Type B pancreatic cell (in vitro differentiated cells): ENCODE measurements around the gene PASK. TPM values are rescaled to one million over a fixed set of nuclear protein-coding genes. Genes with fewer than 3 reads are reported as not detected.

Source experiments
- DNase-seq: peaks from one replicate; pipeline ENCODE4 v3.0.0; 2021; ENCODE audit warnings: mixed read lengths; ENCODE audit not compliant: unreplicated experiment; ENCODE audit errors: extremely low spot score
- H3K27ac Mint-ChIP-seq: 2 replicates; pipeline ENCODE4 v1.8.0; 2021; ENCODE audit warnings: mild to moderate bottlenecking, mixed read lengths
- H3K27me3 Mint-ChIP-seq: 2 replicates; pipeline ENCODE4 v1.8.0; 2021; ENCODE audit warnings: mixed read lengths
- H3K36me3 Mint-ChIP-seq: 2 replicates; pipeline ENCODE4 v1.8.0; 2021; ENCODE audit warnings: mixed read lengths
- H3K4me1 Mint-ChIP-seq: one replicate; pipeline ENCODE4 v1.8.0; 2021; ENCODE audit warnings: mixed read lengths; ENCODE audit not compliant: unreplicated experiment
- H3K4me3 Mint-ChIP-seq: 2 replicates; pipeline ENCODE4 v1.8.0; 2021; ENCODE audit warnings: mild to moderate bottlenecking, mixed read lengths
- H3K9me3 Mint-ChIP-seq: 2 replicates; pipeline ENCODE4 v1.8.0; 2021; ENCODE audit warnings: mixed read lengths
- CTCF ChIP-seq: fragments of 200-600 bp; sonication (generic); conservative IDR thresholded peaks from 2 replicates; pipeline ENCODE4 v1.5.0; 2021; ENCODE audit warnings: antibody characterized with exemption, mild to moderate bottlenecking
- total RNA-seq: library from RNA; stranded (reverse); gene quantifications from 2 replicates; pipeline ENCODE4 v1.2.1, GENCODE V29; 2021; ENCODE audit warnings: low replicate concordance

The PASK gene
- total RNA-seq, 1 donor from 2014 or later: 50.9 TPM

- no peaks in the 10 kb centered on the region for H3K36me3 Mint-ChIP-seq
- H3K4me3 Mint-ChIP-seq: no peak overlapping the region
- no peaks in the 10 kb centered on the region for H3K4me1 Mint-ChIP-seq
- TF ChIP-seq CTCF: no peak
- H3K9me3 Mint-ChIP-seq: no peaks in the 10 kb centered on the region
- H3K27ac Mint-ChIP-seq: no peak overlapping the region
- DNase-seq: no peak
- no peaks in the 10 kb centered on the region for H3K27me3 Mint-ChIP-seq
Measured at GRCh38 chr2:241189093-241189855, 40.0 kb upstream of the PASK start.

GRCh38 chr2:241188361-241189092 lies 39.3 kb upstream of the PASK start, which contains the start of gene ANO7:
TSS of gene ANO7 (plus strand) at chr2:241188677. CDS start at chr2:241190064, 1,387 bp downstream.
- Mint-ChIP-seq H3K27me3 (no peaks in the 10 kb centered on the region), H3K27ac (no peak within 1 kb of the TSS), H3K36me3 (no peaks in the 10 kb centered on the region), H3K4me3 (no peak within 1 kb of the TSS), H3K9me3 (no peaks in the 10 kb centered on the region), H3K4me1 (no peaks in the 10 kb centered on the region)
- TF ChIP-seq CTCF: no peak
- DNase-seq: no peak

GRCh38 chr2:241187918-241188234 lies 38.6 kb upstream of the PASK start:
- Mint-ChIP-seq H3K4me3 (no peak overlapping the region), H3K27me3 (no peaks in the 10 kb centered on the region), H3K27ac (no peak overlapping the region)

GRCh38 chr2:241187101-241187917 lies 38.0 kb upstream of the PASK start:
- no peak overlapping the region for H3K4me3 Mint-ChIP-seq
- H3K4me1 Mint-ChIP-seq: no peaks in the 10 kb centered on the region
- no peaks in the 10 kb centered on the region for H3K27me3 Mint-ChIP-seq
- no peak overlapping the region for H3K27ac Mint-ChIP-seq
- no peaks in the 10 kb centered on the region for H3K36me3 Mint-ChIP-seq
- TF ChIP-seq CTCF: no peak
- DNase-seq: no peak
- H3K9me3 Mint-ChIP-seq: no peaks in the 10 kb centered on the region

More at GRCh38 chr2:241187918-241188234, 38.6 kb upstream of the PASK start:
- Mint-ChIP-seq H3K9me3 (no peaks in the 10 kb centered on the region), H3K36me3 (no peaks in the 10 kb centered on the region), H3K4me1 (no peaks in the 10 kb centered on the region)
- TF ChIP-seq CTCF: no peak
- no peak for DNase-seq

GRCh38 chr2:241185961-241186360 lies 36.7 kb upstream of the PASK start:
- Mint-ChIP-seq H3K36me3 (no peaks in the 10 kb centered on the region), H3K27me3 (no peaks in the 10 kb centered on the region), H3K4me3 (no peak overlapping the region), H3K4me1 (no peaks in the 10 kb centered on the region), H3K9me3 (no peaks in the 10 kb centered on the region), H3K27ac (no peak overlapping the region)
- DNase-seq: no peak
- no peak for TF ChIP-seq CTCF
